Activated T-cell treated with anti-CD3 and anti-CD28 coated beads, Interleukin-2, amount 50 U/mL, for 72 hours (primary cell): ENCODE results near the gene PSORS1C2. TPM values are rescaled to one million over a fixed set of nuclear protein-coding genes. Genes with fewer than 3 reads are reported as not detected.

Experiments used
- total RNA-seq, 2 donors: library from RNA; stranded (reverse); gene quantifications; one replicate each; pipeline ENCODE4 v1.2.3, GENCODE V29; 2022

The PSORS1C2 gene
- total RNA-seq, 2 donors from 2014 or later, result not detected

Other genes with a start within 250 kb of the PSORS1C2 start
- 10 to 100 TPM; 43.5 to 46.9 TPM for gene GTF2H4, start 230.9 kb downstream of the PSORS1C2 start, total RNA-seq
- gene VARS2, start 224.8 kb downstream of the PSORS1C2 start, total RNA-seq, result 10 to 100 TPM; 47.3 to 54.9 TPM
- under 1 TPM in 1 of 2 donors, not detected in 1; 0.31 TPM for gene SFTA2, start 206.9 kb downstream of the PSORS1C2 start, total RNA-seq
- under 1 TPM in 1 of 2 donors, not detected in 1; 0.09 TPM for gene MUCL3, start 198.1 kb downstream of the PSORS1C2 start, total RNA-seq
- not detected for gene MUC21, start 155.3 kb downstream of the PSORS1C2 start, total RNA-seq
- not detected for gene MUC22, start 128.6 kb downstream of the PSORS1C2 start, total RNA-seq
- not detected for gene C6orf15, start 26.5 kb downstream of the PSORS1C2 start, total RNA-seq
- gene PSORS1C1, start 24.3 kb downstream of the PSORS1C2 start, total RNA-seq, result under 1 TPM in 1 of 2 donors, not detected in 1; 0.67 TPM
- not detected for gene CDSN, start 18.6 kb downstream of the PSORS1C2 start, total RNA-seq
- gene CCHCR1, start 18.7 kb upstream of the PSORS1C2 start, total RNA-seq, result 10 to 100 TPM; 47.5 to 64.2 TPM
- gene TCF19, start 19.5 kb upstream of the PSORS1C2 start, total RNA-seq, result 10 to 100 TPM; 63.8 to 82.7 TPM
- under 1 TPM in 1 of 2 donors, not detected in 1; 0.09 TPM for gene POU5F1, start 31.6 kb upstream of the PSORS1C2 start, total RNA-seq
- gene HLA-C, start 133.0 kb upstream of the PSORS1C2 start, total RNA-seq, result 100 to 1,000 TPM; 781 to 974 TPM
- 1,000 to 10,000 TPM; 3,527 to 3,556 TPM for gene HLA-B, start 218.1 kb upstream of the PSORS1C2 start, total RNA-seq